Small intestine (tissue), 7 donors: ENCODE results near the gene KAT6B. TPM values are rescaled to one million over a fixed set of nuclear protein-coding genes. Genes with fewer than 3 reads are reported as not detected.
"Not testable (repeated sequence)": the region's sequence is repeated elsewhere in the genome, so short reads cannot be mapped to it uniquely, and the experiment has no call there.

Source experiments
- DNase-seq, 2 donors: peaks; one replicate each; pipeline versions ENCODE4 v3.0.0 to v3.0.0-alpha.2; 2013
- FAIRE-seq: peaks from 2 replicates; lab custom pipeline; 2012; peaks lifted over from hg19 to GRCh38; lab: Jason Lieb, UNC
- H3K27ac ChIP-seq, 3 donors: one replicate each; pipeline ENCODE4 v1.5.1; 2013; ENCODE audit warnings: low read length in 2 of 3, mild to moderate bottlenecking in 2 of 3, control low read depth in 1 of 3, inconsistent platforms in 1 of 3, low read depth in 1 of 3, moderate library complexity in 1 of 3
- H3K27me3 ChIP-seq, 3 donors: one replicate each; pipeline ENCODE4 v1.6.1; 2013; ENCODE audit warnings: low read length in 3 of 3, inconsistent platforms in 1 of 3; ENCODE audit not compliant: control insufficient read depth in 3 of 3, insufficient read depth in 3 of 3
- H3K36me3 ChIP-seq, 3 donors: one replicate each; pipeline ENCODE4 v1.6.1; 2013; ENCODE audit warnings: low read length in 3 of 3, inconsistent platforms in 1 of 3, low read depth in 1 of 3, mild to moderate bottlenecking in 1 of 3, moderate library complexity in 1 of 3; ENCODE audit not compliant: control insufficient read depth in 3 of 3, insufficient read depth in 2 of 3
- H3K4me1 ChIP-seq, 3 donors: one replicate each; pipeline ENCODE4 v1.6.1; 2013; ENCODE audit warnings: low read length in 2 of 3, inconsistent platforms in 1 of 3, low read depth in 1 of 3, mild to moderate bottlenecking in 1 of 3, moderate library complexity in 1 of 3; ENCODE audit not compliant: control insufficient read depth in 3 of 3, insufficient read depth in 2 of 3
- H3K4me3 ChIP-seq, 3 donors: one replicate each; pipeline ENCODE4 v1.5.1; 2013; ENCODE audit warnings: low read length in 3 of 3, control low read depth in 1 of 3, inconsistent platforms in 1 of 3, low read depth in 1 of 3, mild to moderate bottlenecking in 1 of 3, moderate library complexity in 1 of 3
- H3K9me3 ChIP-seq, 2 donors: one replicate each; pipeline ENCODE4 v1.6.1; 2013; ENCODE audit warnings: low read depth in 1 of 2, low read length in 1 of 2; ENCODE audit not compliant: control insufficient read depth in 2 of 2, insufficient read depth in 1 of 2
- WGBS, 3 donors: extraction: QIAGEN DNeasy Blood & Tissue Kit; methylation state at CpG; one replicate each; pipeline ENCODE4 v1.1.7; 2013; 5-methylcytosine and 5-hydroxymethylcytosine counted together
- polyA plus RNA-seq, 4 donors: library from polyadenylated mRNA; stranded (reverse) in 3 of 4; unstranded in 1 of 4; fragments of 200-250 nt in 3 of 4; fragments of 120-200 nt in 1 of 4; gene quantifications; one replicate each; pipeline versions ENCODE4 v1.2.1 to v1.2.3, GENCODE V29; 2013
- donor health status: healthy with polysubstance abuse.
- donor health status: control.
- donor health status: control.
- donor health status: Bipolar disorder and iron deficiency.
- donor health status: healthy.

KAT6B gene
- polyA plus RNA-seq, 4 donors, result 4.6 to 16.2 (median 5.9) TPM

DNA sequence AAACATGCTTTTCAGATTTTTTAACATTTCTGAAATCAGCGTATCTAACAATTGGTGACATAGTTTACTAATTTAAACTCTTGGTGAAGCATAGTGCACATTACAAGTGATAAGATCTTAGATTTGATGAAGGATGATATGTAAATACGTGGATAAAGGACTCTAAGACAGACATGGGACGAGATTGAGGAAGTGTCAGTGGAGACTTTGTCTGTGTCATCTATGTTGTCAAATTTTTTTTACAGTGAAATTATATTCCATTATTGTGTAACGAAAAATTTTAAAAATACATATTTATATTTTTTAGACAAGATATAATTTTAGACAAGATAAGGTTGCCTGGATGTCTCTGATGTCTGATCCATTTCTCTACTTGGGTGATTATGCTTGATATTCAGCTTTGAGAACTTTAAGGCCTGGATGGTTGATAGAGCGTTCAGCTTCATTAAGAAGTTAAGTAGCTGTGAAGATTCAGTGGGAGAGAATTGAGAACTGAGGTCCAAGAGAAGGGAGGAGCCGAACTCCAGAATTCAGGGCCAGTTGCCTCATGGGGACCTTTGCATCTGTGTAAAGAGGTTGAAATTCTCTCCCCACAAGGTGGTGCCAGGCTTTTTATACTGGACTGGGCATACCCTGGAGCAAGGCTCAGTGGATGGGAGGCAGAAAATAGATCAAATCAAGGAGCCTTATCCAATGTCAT is 62.7 kb downstream of the KAT6B start:
- no peak overlapping the region for H3K27ac ChIP-seq
- FAIRE-seq (no peak), DNase-seq (peak in 1 of 2 donors; percentile 13)
- H3K4me1 ChIP-seq, result peaks cover 0 to 6% (median 0%) of the 10 kb centered on the region in 3 donors
- H3K36me3 ChIP-seq, result peaks cover 0 to 13% (median 0%) of the 10 kb centered on the region in 3 donors
- 83 to 93% (median 87%) methylated on average over 6 of the region's 6 CpGs for WGBS, 3 donors
- H3K9me3 ChIP-seq, result no peaks in the 10 kb centered on the region
- H3K4me3 ChIP-seq, result no peak overlapping the region
- H3K27me3 ChIP-seq, result no peaks in the 10 kb centered on the region

DNA sequence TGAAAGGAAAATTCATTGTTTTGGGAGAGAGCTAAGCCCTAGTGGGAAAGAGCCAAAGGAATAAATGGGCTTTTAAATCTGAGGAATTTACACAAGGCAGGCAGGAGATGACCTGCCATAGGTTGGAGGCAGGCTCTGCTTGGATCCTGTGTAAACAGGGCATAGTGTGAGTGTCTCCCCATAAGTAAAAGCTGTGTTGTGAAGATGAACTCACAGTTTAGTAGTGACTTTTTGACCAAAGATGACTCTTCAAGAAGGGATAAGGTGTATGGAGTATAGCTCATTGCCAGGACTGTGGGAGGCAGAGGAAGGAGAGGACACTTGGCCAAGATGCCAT is 63.2 kb downstream of the KAT6B start:
- H3K9me3 ChIP-seq, result no peaks in the 10 kb centered on the region
- no peak overlapping the region for H3K4me3 ChIP-seq
- no peak overlapping the region for H3K27ac ChIP-seq
- peaks cover 0 to 13% (median 0%) of the 10 kb centered on the region in 3 donors for H3K36me3 ChIP-seq
- H3K27me3 ChIP-seq, result no peaks in the 10 kb centered on the region
- no peak for FAIRE-seq
- peaks cover 0 to 6% (median 0%) of the 10 kb centered on the region in 3 donors for H3K4me1 ChIP-seq
- DNase-seq, result no peak

DNA sequence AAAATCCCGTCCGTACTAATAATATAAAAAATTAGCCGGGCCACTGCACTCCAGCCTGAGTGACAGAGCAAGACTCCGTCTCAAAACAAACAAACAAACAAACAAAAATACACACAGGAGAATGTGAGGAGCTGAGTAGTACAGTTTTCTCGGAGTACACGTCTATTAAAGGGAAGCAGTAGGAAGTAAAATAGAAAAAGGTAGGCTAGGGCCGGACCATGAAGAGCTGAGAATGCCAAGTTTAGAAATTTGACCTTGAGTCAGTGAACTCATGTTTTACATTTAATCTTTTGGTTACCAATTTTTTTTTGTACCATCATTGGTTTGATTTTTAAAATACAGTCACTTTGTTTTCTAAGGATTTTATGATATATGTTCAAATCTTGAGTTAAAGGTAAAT is 64.1 kb downstream of the KAT6B start:
- FAIRE-seq (no peak), DNase-seq (no peak)
- H3K4me1 ChIP-seq, result peaks cover 0 to 6% (median 0%) of the 10 kb centered on the region in 3 donors
- H3K36me3 ChIP-seq, result peaks cover 0 to 13% (median 0%) of the 10 kb centered on the region in 3 donors
- WGBS, 3 donors, result 88 to 95% (median 93%) methylated on average over 7 of the region's 7 CpGs
- no peak overlapping the region for H3K27ac ChIP-seq
- no peak overlapping the region for H3K4me3 ChIP-seq
- H3K27me3 ChIP-seq, result no peaks in the 10 kb centered on the region
- H3K9me3 ChIP-seq, result no peaks in the 10 kb centered on the region

DNA sequence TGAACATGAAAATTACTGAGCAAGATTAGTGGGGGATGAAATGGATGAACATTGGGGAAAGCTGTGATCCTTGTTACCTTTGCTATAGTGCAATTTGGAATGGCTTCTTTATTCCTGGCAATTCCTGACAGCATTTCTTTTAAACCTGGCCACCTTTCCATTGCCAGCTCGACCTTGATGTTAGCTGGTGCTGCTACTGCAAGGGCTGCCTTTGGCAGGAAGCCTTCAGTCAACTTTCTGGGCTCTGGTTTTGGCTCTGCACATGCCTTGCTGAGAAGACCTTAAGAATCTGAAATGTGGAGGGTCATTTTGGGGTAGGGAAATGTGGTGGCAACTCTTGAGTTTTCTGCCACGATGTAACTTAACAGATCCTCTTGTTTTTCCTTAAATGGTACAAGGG is 64.7 kb downstream of the KAT6B start:
- H3K4me1 ChIP-seq, result peaks cover 0 to 6% (median 0%) of the 10 kb centered on the region in 3 donors
- H3K27ac ChIP-seq, result no peak overlapping the region
- peaks cover 0 to 13% (median 0%) of the 10 kb centered on the region in 3 donors for H3K36me3 ChIP-seq
- no peak for DNase-seq
- no peak for FAIRE-seq
- H3K27me3 ChIP-seq, result no peaks in the 10 kb centered on the region
- no peak overlapping the region for H3K4me3 ChIP-seq
- 62 to 67% (median 66%) methylated on average over 2 of the region's 2 CpGs for WGBS, 3 donors
- H3K9me3 ChIP-seq, result no peaks in the 10 kb centered on the region

DNA sequence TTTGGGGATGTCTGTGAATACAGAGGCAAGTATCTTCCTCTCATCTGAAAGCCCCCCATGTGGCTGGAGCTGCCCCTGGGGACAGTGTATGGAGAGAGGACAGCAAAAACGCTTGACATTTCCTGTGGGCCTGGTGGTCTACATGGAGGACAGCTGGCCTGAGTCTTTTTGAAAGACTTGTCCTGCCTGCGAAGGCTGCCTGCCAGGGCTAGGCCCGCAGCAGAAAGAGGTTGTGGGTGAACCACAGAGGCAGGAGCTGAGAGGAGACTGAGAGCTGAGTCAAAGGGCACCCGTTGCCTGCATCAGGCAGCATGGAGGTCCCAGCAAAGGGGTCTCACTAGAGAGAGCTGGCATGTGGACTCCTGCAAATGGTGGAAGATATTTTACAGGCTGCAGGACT is 66.4 kb downstream of the KAT6B start:
- no peak overlapping the region for H3K27ac ChIP-seq
- DNase-seq, result no peak
- no peaks in the 10 kb centered on the region for H3K27me3 ChIP-seq
- no peak for FAIRE-seq
- 66 to 87% (median 73%) methylated on average over 4 of the region's 4 CpGs for WGBS, 3 donors
- peaks cover 0 to 6% (median 0%) of the 10 kb centered on the region in 3 donors for H3K4me1 ChIP-seq
- H3K4me3 ChIP-seq, result no peak overlapping the region
- H3K36me3 ChIP-seq, result peaks cover 0 to 4% (median 0%) of the 10 kb centered on the region in 3 donors
- H3K9me3 ChIP-seq, result no peaks in the 10 kb centered on the region

DNA sequence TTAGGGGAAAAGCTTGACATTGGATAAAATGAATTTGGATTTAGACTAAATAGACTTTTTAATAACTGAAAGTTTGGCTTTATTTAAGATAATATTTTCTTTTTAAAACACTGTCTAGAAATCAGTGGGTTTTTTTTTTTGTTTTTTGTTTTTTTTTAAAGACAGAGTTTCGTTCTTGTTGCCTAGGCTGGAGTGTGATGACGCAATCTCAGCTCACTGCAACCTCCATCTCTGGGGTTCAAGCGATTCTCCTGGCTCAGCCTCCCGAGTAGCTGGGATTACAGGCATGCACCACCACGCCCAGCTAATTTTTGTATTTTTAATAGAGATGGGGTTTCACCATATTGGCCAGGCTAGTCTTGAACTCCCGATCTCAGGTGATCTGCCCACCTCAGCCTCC is 66.9 kb downstream of the KAT6B start:
- WGBS, 3 donors, result 94 to 98% (median 97%) methylated on average over 6 of the region's 6 CpGs
- H3K4me1 ChIP-seq, H3K36me3 ChIP-seq, H3K27ac ChIP-seq, FAIRE-seq, H3K9me3 ChIP-seq, DNase-seq, H3K4me3 ChIP-seq, H3K27me3 ChIP-seq: not testable (repeated sequence)

DNA sequence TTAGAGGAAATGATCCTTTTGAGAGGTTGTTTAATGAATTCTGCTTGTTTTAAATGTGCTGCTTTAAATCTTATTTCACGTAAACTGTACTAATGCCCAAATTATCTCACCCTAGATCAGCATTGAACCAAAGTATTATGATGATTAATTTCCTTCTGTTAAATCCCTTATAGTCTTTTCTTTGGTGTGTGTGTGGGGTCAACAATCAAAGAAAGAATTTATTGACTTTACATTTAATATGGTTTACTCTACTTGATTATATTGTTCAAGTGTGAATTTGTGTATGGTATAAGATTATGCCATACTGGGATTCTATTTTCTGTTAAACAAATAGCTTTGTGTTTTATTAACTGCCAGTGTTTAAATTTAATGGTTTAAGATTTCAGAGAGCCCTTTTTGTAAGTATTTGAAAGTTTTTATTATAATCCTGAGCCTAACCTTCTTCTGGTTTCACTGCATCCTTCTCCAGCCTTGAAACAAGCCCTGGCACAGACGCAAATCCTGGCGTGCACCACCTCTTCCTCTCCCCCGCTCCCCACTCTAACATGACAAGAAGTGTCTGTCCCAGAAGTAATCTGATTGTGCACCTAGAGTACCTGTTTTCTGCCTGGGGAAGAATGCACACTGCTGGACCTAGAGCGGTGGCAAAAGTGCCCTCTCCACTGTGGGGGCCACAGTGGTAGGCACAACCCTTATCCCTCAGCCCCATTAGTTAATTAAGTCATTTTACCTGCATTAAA is 70.6 kb downstream of the KAT6B start:
- FAIRE-seq (no peak), DNase-seq (no peak)
- Histone ChIP-seq H3K4me3 (no peak overlapping the region), H3K27me3 (no peaks in the 10 kb centered on the region), H3K4me1 (peaks cover 0 to 11% (median 0%) of the 10 kb centered on the region in 3 donors), H3K27ac (no peak overlapping the region), H3K36me3 (peaks cover 0 to 4% (median 0%) of the 10 kb centered on the region in 3 donors), H3K9me3 (no peaks in the 10 kb centered on the region)
- 80 to 90% (median 87%) methylated on average over 5 of the region's 5 CpGs for WGBS, 3 donors

DNA sequence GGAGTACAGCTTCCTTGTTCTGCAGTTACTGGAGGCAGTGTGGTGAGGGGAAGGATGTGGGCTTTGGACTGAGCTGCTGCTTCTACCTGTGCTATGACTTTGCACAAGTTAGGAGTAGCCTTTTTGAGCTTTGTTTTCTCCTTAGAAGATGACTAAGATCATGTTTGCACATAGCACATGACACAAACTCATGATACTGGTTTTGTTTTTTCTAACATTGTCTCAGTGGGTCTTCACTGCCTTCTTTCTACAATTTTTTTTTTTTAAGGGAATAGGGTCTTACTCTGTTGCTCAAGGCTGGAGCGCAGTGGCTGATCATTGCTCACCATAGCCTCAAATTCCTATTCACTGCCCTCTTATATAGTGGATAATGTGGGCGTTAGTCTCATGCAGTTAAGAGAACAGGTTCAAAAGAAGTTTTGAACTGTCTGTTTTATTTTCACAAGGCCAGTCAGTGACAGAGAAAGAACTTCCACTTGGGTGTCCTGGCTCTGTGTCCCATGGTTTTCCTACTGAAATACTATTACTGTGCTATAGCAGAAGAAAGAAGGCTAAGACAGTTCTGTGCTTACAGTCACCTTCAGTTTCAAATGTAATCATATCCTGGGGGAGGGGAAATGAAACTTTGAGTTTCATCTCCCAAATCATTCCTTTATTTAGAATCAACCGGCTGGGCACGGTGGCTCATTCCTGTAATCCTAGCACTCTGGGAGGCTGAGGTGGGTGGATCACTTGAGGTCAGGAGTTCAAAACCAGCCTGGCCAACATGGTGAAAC is 72.0 kb downstream of the KAT6B start:
- FAIRE-seq (no peak), DNase-seq (peak in 1 of 2 donors; percentile 27)
- no peaks in the 10 kb centered on the region for H3K27me3 ChIP-seq
- H3K9me3 ChIP-seq, result no peaks in the 10 kb centered on the region
- H3K4me3 ChIP-seq, result no peak overlapping the region
- H3K27ac ChIP-seq, result peak overlapping the region in 1 of 3 donors; percentile 68
- 70 to 87% (median 73%) methylated on average over 4 of the region's 4 CpGs for WGBS, 3 donors
- H3K4me1 ChIP-seq, result peaks cover 0 to 11% (median 0%) of the 10 kb centered on the region in 3 donors
- peaks cover 0 to 2% (median 0%) of the 10 kb centered on the region in 3 donors for H3K36me3 ChIP-seq
